Measurements from ENCODE around the gene SLIT3.

SLIT3 gene

DNA sequence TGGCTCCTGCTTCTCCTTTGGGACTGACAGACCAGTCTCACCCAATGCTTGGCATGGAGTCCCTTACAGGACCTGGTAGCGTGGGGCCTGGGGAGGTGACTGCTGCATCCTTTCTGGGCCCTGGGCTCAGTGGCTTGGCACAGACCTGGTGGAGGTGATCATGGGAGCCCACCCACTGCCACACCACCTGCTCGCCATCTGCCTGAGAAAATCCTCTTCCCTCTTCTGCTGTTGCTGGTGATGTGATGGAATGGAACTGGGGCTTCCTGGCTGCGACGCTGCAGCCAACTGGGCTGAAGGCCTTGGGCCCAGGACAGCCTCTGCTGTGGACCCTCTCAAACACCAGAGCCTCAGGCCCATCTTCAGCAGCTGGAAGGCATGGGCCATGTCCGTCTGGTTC lies 599.3 kb downstream of the SLIT3 start:
- DNase-seq (ENCODE audit: low read depth) = no peak
- no peak overlapping the region for H3K4me3 ChIP-seq (ENCODE audit: low read length)
- TF ChIP-seq CTCF (conservative IDR thresholded peaks at IDR 0.05; ENCODE audit: low read depth, low read length) = no peak

GRCh38 chr5:168699002-168699401 lies 601.9 kb downstream of the SLIT3 start:
- no peak for TF ChIP-seq CTCF (conservative IDR thresholded peaks at IDR 0.05; ENCODE audit: low read depth, low read length)
- no peak for DNase-seq (ENCODE audit: low read depth)

DNA sequence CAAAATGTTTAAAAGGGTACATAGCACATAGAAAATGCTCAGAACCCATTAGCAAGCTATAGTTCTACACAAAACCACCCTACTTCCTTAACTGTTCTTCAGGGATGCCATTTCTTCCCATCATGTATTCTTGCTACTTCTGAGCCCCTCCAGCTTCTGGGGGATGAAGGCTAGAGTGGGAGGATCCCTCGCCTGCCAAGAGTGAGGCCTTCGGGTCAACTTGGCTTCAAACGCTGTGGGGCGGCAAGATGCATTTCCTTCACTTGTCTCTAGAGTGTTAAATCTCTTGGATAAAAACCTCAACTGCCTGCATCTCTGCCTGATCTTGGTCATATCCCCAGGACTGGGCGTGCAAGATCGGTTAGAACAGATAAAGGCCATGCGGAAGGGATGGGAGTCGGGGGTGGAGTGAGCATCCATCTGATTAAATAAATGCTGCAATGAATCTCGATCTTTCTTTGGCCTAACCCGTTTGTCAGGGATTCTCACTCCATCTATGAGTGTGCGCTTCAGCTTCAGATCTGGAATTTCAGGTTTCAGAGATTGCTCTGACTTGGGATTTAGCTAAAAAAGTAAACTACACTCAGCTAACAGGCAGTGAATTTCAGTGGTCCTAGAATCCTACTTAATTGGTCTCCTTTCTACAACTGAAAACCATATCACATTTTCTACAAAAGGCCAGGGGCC lies 603.8 kb downstream of the SLIT3 start:
- DNase-seq (ENCODE audit: low read depth) = no peak
- H3K4me3 ChIP-seq (ENCODE audit: low read length) = no peak overlapping the region
- TF ChIP-seq CTCF (conservative IDR thresholded peaks at IDR 0.05; ENCODE audit: low read depth, low read length) = no peak

More at GRCh38 chr5:168699002-168699401, 601.9 kb downstream of the SLIT3 start:
- H3K4me3 ChIP-seq (ENCODE audit: low read length) = no peak overlapping the region

DNA sequence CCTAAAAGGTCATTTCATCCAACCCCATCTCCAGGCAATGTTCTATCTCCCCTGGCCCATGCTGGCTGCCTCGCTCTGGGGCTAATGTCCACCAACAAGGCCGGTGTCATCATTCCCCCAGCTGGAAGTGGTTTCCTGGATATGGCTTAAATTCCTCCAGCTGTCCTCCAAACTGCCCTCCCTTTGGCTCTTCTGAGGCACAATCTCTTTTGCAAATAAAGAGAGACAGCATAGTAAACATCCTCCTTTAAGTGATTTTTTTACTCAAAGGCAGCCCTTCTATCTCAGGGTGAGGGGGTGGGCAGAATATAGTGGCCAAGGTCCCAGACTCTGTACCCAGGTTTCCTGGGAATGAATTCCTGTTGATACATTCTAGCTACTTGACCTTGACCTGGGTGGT lies 604.3 kb downstream of the SLIT3 start:
- no peak overlapping the region for H3K4me3 ChIP-seq (ENCODE audit: low read length)
- TF ChIP-seq CTCF (conservative IDR thresholded peaks at IDR 0.05; ENCODE audit: low read depth, low read length) = no peak
- no peak for DNase-seq (ENCODE audit: low read depth)

DNA sequence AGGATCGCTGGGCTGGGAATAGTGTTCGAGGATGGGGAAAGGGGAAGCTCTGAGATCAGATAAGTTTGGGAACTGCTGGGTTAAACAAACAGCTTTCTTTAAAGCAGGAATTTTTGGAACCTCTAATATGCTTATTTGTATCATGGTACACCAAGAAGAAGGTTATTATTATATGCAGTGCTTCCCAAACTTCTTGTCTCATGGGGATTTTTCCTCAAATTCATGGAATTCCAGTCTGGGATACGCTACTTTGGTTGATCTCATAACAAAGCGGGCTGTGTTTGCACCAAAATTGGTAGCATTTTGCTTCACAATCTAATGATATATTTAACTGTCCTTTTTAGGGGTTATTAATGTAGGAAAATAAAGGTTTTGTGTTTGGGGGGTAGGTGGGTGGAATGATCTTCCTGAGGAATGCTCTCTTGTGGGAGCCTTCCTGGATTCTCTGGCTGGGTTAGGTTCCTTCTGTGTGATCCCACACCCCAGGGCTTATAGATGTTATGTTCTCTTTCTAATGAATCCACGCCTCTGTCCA lies 605.6 kb downstream of the SLIT3 start:
- TF ChIP-seq CTCF (conservative IDR thresholded peaks at IDR 0.05; ENCODE audit: low read depth, low read length) = no peak
- no peak overlapping the region for H3K4me3 ChIP-seq (ENCODE audit: low read length)
- DNase-seq (ENCODE audit: low read depth) = no peak

DNA sequence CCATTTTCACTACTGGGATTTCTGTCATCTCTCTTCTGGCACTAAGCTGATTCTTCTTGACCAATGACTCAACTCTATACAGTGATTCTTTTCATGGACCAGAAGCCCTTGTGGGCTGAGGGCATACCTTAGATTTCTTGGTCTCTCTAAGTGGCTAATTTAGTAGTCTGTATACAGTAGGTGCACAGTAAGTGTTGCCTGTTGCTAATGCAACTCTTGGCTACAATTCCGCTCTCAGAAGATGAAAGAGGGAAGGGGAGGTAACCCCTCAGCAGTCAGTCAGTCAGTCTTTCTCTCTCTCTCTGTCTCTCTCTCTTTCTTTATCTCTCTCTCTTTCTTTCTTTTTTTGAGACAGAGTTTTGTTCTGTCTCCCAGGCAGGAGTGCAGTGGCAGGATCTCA lies 606.6 kb downstream of the SLIT3 start:
- TF ChIP-seq CTCF (conservative IDR thresholded peaks at IDR 0.05; ENCODE audit: low read depth, low read length) = no peak
- no peak for DNase-seq (ENCODE audit: low read depth)
- no peak overlapping the region for H3K4me3 ChIP-seq (ENCODE audit: low read length)

GRCh38 chr5:168693883-168694282 lies 607.1 kb downstream of the SLIT3 start:
- no peak for TF ChIP-seq CTCF (conservative IDR thresholded peaks at IDR 0.05; ENCODE audit: low read depth, low read length)

More at GRCh38 chr5:168693883-168694282, 607.1 kb downstream of the SLIT3 start:
- DNase-seq (ENCODE audit: low read depth) = no peak
- no peak overlapping the region for H3K4me3 ChIP-seq (ENCODE audit: low read length)

All from retinal pigment epithelial cell (primary cell).